Epithelial cell of umbilical artery (primary cell): ENCODE measurements around the gene CTXND2. TPM values are rescaled to one million over a fixed set of nuclear protein-coding genes. Genes with fewer than 3 reads are reported as not detected.

Experiments used
- total RNA-seq: library from RNA; depleted of rRNA; stranded (reverse); fragments of >200 nt; gene quantifications from 2 replicates; pipeline ENCODE4 v1.2.3, GENCODE V29; 2014

CTXND2 gene
- total RNA-seq = not detected in 2 replicates

DNA sequence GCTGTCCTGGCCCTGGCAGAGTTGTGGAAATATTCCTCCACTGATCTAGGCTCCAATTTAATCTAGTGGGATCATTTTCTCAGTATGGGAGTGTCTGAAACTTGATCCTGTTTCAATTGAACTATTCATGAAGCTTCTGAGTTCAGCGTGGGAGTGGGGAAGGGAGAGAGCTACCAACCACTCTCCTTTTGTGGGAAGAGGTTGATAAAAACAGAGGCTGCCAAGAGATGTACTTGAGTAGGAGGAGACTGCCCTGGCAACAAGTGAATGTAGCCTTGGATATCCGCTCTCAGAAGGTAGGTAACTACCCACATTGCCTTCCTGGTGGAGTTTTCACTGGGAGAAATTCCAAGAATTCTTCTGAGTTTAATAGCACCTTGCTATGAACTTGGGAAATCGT is at the start of gene CTXND2:
Gene CTXND2, plus strand, starts transcription at position 119 of the 400 bp plus-strand sequence. CDS start 25,179 bp downstream, outside the sequence.

DNA sequence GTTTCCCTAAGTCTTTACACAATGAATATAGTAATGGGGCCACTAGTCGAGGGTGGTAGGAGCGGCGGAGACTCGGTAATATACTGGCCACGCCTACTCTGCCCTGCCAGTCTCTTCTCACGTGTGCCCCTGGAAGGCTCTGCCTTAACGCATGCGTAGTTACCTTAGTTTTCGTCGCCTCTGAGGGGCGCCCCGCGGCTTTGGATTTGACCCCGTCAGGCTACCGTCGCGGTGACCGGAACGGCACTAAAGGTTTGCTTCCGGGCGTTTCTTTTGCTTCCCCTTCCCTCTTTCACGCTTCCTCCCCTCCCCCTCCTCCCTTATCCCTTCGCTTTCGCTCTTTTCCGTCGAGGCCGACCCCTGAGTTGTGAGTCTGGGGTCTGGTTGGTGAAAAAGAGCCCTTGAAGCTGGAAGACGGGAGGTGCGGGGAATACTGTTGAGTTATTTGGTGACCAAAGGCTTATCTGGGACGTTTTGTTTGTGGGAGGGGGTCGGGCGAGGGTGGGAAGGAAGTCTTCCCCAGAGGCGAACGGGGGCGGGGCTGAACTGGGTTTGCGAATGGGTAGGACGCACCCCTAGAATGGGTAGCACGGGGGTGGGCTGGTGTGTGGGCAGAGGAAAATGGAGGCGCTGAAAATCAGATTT is 39.3 kb downstream of the CTXND2 start, which contains the start of gene SETDB1:
Gene SETDB1, plus strand, starts transcription at position 267 of the 645 bp plus-strand sequence. CDS start 1,352 bp downstream, outside the sequence.

Other genes with a start within 250 kb of the CTXND2 start
- gene GOLPH3L, start 190.0 kb upstream of the CTXND2 start, total RNA-seq = 8.8 and 12.8 TPM in 2 replicates
- 0.32 TPM in 1 of 2 replicates, not detected in the other for gene HORMAD1, start 166.2 kb upstream of the CTXND2 start, total RNA-seq
- 31.9 and 37.0 TPM in 2 replicates for gene CTSS, start 121.4 kb upstream of the CTXND2 start, total RNA-seq
- 1.9 and 8.7 TPM in 2 replicates for gene CTSK, start 78.9 kb upstream of the CTXND2 start, total RNA-seq
- 14.0 and 28.4 TPM in 2 replicates for gene ARNT, start 10.5 kb upstream of the CTXND2 start, total RNA-seq
- 28.9 and 42.6 TPM in 2 replicates for gene SETDB1, start 39.2 kb downstream of the CTXND2 start, total RNA-seq
- gene CERS2, start 87.7 kb downstream of the CTXND2 start, total RNA-seq = 61.1 and 71.1 TPM in 2 replicates
- not detected in 2 replicates for gene ANXA9, start 95.2 kb downstream of the CTXND2 start, total RNA-seq
- 4.5 and 6.2 TPM in 2 replicates for gene MINDY1, start 119.8 kb downstream of the CTXND2 start, total RNA-seq
- 4.2 and 5.0 TPM in 2 replicates for gene PRUNE1, start 121.3 kb downstream of the CTXND2 start, total RNA-seq
- gene BNIPL, start 149.4 kb downstream of the CTXND2 start, total RNA-seq = 0.32 and 0.46 TPM in 2 replicates
- gene C1orf56, start 160.6 kb downstream of the CTXND2 start, total RNA-seq = 1.3 and 1.5 TPM in 2 replicates
- 67.6 and 76.9 TPM in 2 replicates for gene CDC42SE1, start 172.5 kb downstream of the CTXND2 start, total RNA-seq
- gene MLLT11, start 173.3 kb downstream of the CTXND2 start, total RNA-seq = 3.8 and 5.8 TPM in 2 replicates
- 4.5 and 6.5 TPM in 2 replicates for gene GABPB2, start 183.6 kb downstream of the CTXND2 start, total RNA-seq